Measurements from ENCODE around the gene FERD3L. TPM values are rescaled to one million over a fixed set of nuclear protein-coding genes. Genes with fewer than 3 reads are reported as not detected.

FERD3L gene
- total RNA-seq, 1 experiment from 2014 or later, result not detected

- Mint-ChIP-seq H3K4me3 (no peak overlapping the region), H3K36me3 (ENCODE audit: insufficient read depth in 1 of 3, low read depth in 3 of 3) (no peaks in the 10 kb centered on the region), H3K4me1 (peaks cover 30 to 49% of the 10 kb centered on the region in 2 experiments), H3K9me3 (peaks cover 0 to 2% of the 10 kb centered on the region in 2 experiments; a peak in 1 of 5 replicates), H3K27me3 (ENCODE audit: low read depth) (peaks cover 95% of the 10 kb centered on the region), H3K27ac (no peak overlapping the region)
- no peak overlapping the region for H3K4me2 ChIP-seq (ENCODE audit: insufficient read depth, insufficient read length, low read length)
- no peak overlapping the region for H2BK5ac ChIP-seq (ENCODE audit: insufficient read length, low read length)
- no peak overlapping the region for H2AFZ ChIP-seq (ENCODE audit: low read length)
- H3K14ac ChIP-seq (ENCODE audit: insufficient read depth, low read length), result no peak overlapping the region
- H2AK5ac ChIP-seq (ENCODE audit: insufficient read length, low read length), result no peak overlapping the region
- H3K9ac ChIP-seq (ENCODE audit: extremely low read depth, insufficient read length, low read length), result no peak overlapping the region
- no peak overlapping the region for H2BK15ac ChIP-seq (ENCODE audit: low read depth, low read length)
- no peak overlapping the region for H3T11ph ChIP-seq (ENCODE audit: low read length)
- H3K79me2 ChIP-seq (ENCODE audit: insufficient read depth, low read length), result no peaks in the 10 kb centered on the region
- no peaks in the 10 kb centered on the region for H3K79me1 ChIP-seq (ENCODE audit: insufficient read depth, low read depth, low read length, poor library complexity, severe bottlenecking)
- peaks cover 77% of the 10 kb centered on the region for H3K27me3 ChIP-seq (ENCODE audit: insufficient read depth, low read length)
- H3K56ac ChIP-seq (ENCODE audit: insufficient read length, low read depth, low read length), result no peak overlapping the region
- peaks cover 7% of the 10 kb centered on the region; the same call in 1 of the 2 replicates for H3K4me1 ChIP-seq (ENCODE audit: insufficient read depth, low read length)
- TF ChIP-seq, protein P1, sequence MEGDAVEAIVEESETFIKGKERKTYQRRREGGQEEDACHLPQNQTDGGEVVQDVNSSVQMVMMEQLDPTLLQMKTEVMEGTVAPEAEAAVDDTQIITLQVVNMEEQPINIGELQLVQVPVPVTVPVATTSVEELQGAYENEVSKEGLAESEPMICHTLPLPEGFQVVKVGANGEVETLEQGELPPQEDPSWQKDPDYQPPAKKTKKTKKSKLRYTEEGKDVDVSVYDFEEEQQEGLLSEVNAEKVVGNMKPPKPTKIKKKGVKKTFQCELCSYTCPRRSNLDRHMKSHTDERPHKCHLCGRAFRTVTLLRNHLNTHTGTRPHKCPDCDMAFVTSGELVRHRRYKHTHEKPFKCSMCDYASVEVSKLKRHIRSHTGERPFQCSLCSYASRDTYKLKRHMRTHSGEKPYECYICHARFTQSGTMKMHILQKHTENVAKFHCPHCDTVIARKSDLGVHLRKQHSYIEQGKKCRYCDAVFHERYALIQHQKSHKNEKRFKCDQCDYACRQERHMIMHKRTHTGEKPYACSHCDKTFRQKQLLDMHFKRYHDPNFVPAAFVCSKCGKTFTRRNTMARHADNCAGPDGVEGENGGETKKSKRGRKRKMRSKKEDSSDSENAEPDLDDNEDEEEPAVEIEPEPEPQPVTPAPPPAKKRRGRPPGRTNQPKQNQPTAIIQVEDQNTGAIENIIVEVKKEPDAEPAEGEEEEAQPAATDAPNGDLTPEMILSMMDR (conservative IDR thresholded peaks at IDR 0.05), result no peak
- WGBS (ENCODE audit: extremely low coverage, insufficient read length, low lambda C conversion rate), result 100% methylated on average over 1 of the region's 3 CpGs
- H4K8ac ChIP-seq (replicated peaks; ENCODE audit: insufficient read length, low read depth, low read length), result no peak overlapping the region
- H3K18ac ChIP-seq (ENCODE audit: insufficient read length, low read depth, low read length), result no peak overlapping the region
- no peak overlapping the region for H4K91ac ChIP-seq (ENCODE audit: insufficient read length, low read depth, low read length)
- H3K9me3 ChIP-seq (ENCODE audit: control insufficient read depth, low read depth, low read length), result no peaks in the 10 kb centered on the region
- no peak overlapping the region for H2BK12ac ChIP-seq (ENCODE audit: insufficient read length, low read depth, low read length)
- H2BK120ac ChIP-seq (ENCODE audit: low read depth, low read length, poor library complexity, severe bottlenecking), result no peak overlapping the region
- H3K23me2 ChIP-seq (ENCODE audit: insufficient read length, low read depth, low read length, poor library complexity, severe bottlenecking), result peaks cover 25% of the 10 kb centered on the region
- no peak overlapping the region for H3K23ac ChIP-seq (ENCODE audit: insufficient read length, low read depth, low read length)
- H3K4ac ChIP-seq (ENCODE audit: low read depth, low read length), result no peak overlapping the region
- H4K20me1 ChIP-seq (ENCODE audit: control insufficient read depth, insufficient read depth, insufficient read length), result no peaks in the 10 kb centered on the region
- no peak overlapping the region for H2BK20ac ChIP-seq (ENCODE audit: low read depth, low read length, poor library complexity, severe bottlenecking)
- no peak for DNase-seq
- H4K5ac ChIP-seq (ENCODE audit: insufficient read length, low read depth, low read length), result no peak overlapping the region
- H3K27ac ChIP-seq (ENCODE audit: insufficient read length, low read depth, low read length), result no peak overlapping the region
Measured at GRCh38 chr7:19113855-19114550, 31.2 kb downstream of the FERD3L start.

All from H9 (cell line).